HG03095 (cell line): ENCODE results near the gene RREB1.

Source experiments
- ATAC-seq: cut with Tn5 transposase; IDR thresholded peaks from one replicate; pipeline ENCODE4 v1.9.1; 2021; ENCODE audit warnings: moderate library complexity; ENCODE audit not compliant: unreplicated experiment

RREB1 gene

DNA sequence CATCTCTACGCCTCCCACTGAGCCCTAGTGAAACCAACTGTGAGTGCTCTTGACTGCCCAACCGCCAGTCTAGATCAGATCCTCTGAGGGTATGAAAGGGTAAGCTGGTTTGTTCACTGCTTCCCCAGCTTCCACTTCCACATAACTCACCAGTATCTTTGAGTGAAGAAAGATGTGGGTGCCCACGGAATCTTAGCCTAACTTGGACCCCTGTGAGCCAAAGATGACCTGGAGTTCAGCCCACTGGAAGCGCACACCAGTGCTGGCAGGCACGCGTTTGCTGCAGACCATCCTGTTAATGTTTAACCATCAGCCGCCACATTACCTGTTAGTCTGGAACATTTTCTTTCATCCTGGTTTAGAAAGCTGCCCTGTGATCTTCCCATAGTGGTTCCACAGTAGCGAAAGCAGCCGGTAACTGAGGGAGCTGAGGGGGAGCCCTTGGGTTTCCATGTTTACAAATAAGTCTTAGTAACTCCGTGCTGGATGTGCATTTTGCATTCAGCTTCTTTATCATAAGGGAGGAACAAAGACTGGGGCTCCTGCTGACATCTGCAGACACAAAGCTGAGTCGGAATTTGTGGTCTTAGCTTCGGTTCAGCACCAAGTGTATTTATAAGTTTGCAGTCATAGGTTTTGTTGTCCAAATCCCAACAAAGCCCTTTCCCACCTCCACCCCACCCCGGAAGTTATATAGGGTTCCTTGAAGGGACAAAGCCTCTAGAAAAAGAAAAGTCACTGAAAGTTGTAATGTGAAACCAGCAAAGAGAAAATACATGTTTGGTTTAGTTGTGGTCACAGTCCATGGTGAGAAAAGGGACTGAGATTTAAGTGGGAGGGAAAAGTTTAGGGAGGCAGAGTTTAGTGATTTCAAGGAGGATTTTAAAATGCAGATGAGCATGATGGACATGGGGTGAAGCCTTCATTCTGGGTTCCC is 134.2 kb downstream of the RREB1 start:
- no peak for ATAC-seq

DNA sequence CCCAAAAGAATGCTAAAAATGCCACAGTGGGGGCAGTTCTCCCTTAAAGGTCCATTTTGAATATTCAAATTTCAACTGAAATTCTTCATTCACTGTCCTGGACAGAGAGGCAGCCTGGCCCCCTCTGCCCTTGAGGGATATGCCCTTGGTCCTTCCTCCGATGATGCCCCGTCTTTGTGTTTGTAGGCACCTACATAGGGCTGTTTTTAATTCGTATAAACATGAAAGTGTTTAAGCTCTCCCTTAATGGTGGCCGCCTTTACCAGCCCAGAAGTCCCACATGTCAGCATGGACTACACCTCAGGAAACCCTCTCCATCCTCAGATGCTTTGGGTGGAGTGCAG is 135.0 kb downstream of the RREB1 start:
- no peak for ATAC-seq

DNA sequence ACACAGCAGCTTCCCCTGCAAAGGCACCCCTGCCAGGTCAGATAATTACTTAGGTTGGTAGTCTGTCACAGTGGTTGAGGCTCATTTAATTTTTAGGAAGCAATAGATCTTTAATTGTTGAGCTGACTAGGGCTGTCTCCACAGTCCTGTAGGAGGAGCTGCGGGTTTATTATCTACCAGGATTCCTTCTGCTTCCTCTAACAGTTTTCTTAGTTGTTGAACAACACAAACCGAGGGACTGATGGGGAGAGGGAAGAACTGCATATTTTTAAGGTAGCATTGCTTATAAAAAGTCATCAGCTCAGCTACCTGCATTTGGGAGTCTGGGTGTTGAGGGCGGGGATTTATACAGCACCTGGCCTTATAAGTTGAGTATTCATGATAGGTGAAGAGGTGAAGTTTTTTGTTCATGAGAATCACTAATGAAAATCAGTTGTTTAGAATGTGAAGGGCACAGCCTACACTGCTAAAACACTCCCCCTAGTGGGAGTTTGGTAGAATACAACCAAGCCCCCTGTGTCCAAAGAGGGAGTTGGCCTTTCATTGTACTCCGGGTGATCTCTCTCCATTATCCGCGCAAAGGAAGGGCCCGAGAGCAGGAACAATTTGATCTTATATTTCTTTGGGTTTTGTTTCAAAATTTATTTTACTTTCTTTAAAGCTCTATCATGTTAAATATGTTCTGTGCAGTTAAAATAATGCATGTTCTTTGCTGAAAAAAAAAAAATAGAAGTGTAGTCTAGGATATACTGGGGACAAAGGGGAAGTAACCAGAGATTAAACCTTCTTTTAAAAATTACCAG is 135.6 kb downstream of the RREB1 start:
- no peak for ATAC-seq

DNA sequence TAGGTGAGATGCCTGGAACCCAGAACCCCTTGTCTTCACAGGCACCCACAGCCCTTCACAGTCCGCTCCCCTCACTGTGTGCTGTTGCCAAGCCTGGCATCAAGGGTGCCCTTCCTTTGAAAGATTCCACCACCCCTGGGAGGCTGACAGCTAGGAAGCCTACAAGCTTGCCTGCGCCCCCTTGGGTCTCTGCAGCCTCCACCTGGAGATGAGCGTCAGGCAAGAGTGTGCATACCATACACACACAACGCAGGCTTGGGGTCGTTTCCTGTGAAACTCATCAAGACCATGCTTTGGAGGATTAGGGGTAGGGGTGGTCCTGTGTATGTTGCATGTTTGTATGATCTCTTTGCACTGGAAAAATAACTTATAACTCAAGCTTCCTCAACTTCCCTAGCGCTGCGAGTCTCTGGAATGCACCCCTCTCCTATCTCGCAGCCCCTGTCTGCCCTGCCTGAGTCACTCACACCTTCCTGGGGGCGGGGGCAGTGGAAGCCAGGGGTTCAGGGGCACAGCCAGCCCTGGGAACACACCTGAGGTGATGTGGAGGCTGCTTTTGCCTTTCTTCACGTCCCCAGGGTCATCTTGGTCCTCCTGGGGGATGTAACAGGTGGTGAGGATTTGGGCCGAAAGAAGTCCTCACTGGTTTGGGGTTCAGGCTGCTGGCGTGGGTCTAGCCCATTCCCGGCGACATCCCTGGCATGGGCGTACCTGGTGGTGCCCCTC is 138.1 kb downstream of the RREB1 start:
- ATAC-seq = no peak

DNA sequence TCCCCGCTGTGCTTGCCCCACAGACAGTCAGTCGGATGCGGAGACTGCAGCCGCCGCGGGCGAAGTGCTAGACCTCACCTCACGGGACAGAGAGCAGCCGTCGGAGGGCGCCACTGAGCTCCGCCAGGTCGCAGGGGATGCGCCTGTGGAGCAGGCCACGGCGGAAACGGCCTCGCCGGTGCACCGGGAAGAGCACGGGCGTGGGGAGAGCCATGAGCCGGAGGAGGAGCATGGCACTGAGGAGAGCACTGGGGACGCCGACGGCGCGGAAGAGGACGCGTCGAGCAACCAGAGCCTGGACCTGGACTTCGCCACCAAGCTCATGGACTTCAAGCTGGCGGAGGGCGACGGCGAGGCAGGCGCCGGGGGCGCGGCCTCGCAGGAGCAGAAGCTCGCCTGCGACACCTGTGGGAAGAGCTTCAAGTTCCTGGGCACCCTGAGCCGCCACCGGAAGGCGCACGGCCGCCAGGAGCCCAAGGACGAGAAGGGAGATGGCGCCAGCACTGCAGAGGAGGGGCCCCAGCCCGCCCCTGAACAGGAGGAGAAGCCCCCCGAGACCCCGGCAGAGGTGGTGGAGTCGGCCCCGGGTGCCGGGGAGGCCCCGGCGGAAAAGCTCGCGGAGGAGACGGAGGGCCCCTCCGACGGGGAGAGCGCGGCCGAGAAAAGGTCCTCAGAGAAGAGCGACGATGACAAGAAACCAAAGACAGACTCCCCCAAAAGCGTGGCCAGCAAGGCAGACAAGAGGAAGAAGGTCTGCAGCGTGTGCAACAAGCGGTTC is 138.8 kb downstream of the RREB1 start:
- no peak for ATAC-seq

DNA sequence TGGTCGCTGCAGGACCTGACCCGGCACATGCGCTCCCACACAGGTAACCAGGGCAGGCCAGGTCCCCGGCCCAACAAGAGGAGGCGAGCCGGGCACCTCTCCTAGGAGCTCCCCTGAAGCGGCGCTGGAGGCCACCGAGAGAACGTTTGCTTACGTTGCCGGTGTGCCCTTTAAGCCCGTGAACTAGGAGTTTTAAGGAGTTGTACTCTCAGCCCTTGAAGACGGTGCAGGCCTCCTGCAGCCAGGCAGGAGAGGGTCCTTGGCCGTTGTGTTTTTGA is 139.4 kb downstream of the RREB1 start:
- ATAC-seq = no peak

DNA sequence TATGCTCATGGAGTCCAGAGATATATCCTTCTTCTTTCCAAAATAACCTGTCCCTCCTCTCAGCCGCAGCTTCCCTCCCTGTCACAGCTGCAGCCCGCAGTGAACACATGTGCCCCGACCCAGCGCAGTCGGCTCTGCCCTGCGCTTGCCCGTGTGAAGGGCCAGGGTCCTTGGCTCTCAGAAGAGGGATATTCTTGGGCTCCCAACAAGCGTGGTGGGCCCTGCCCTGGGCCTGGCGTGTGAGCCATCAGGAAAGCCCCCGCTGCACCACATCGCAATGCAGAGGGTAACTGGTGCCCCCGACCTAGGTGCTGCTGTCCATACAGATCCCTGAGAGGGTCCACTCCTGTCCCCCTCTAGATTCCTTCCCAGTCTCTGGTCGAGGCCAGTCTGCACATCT is 140.1 kb downstream of the RREB1 start:
- no peak for ATAC-seq

DNA sequence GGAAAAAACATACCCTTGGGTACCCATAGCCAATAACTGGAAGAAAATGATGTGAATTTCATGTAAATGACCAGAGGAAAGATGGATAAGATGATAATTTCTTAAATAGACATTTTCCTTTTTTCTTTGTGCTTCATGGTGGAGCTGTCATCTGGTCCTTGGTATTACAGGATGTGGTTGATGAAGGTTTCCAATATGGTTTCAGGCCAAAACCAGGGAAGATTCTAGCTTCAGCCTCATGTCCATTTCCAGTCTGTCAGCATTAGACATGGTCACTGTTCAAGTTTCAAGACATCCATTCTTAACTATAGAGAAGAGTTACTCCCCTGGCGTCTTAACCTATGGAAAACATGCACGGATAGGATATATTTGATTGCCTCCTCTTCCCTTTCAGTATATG is 141.6 kb downstream of the RREB1 start:
- no peak for ATAC-seq

DNA sequence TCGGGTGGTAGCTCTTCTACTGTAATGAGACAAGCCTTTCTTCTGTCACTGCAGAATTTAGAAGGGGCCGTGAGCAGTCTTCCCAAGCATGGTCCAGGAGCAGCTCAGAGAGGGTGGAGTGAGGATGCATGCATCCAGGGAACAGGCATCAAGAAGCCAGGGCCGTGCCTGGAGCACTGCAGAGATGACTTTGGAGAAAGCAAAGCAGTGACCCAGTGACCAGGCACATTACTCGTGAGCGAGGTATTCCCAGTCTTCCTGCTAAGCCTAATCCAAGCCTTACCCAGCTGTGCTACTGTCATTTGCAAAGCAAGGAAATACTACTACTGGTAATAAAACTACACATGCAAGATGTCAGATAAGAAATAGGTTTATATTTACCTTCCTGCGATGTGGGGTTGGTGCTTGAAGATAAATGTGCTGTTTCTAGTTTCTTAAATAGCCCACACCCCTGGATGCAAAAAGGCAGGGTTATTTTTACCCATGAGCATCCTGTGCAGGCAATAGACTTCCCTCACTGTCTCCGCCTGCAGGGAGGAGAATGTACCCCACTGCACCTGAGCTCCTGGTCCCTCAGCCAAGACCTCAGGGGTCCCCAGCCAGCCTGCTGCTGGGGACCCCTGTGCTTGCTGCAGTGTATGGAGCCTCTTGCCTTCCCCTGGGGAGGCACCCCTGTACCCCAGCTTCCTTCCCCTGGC is 142.3 kb downstream of the RREB1 start:
- ATAC-seq = no peak

DNA sequence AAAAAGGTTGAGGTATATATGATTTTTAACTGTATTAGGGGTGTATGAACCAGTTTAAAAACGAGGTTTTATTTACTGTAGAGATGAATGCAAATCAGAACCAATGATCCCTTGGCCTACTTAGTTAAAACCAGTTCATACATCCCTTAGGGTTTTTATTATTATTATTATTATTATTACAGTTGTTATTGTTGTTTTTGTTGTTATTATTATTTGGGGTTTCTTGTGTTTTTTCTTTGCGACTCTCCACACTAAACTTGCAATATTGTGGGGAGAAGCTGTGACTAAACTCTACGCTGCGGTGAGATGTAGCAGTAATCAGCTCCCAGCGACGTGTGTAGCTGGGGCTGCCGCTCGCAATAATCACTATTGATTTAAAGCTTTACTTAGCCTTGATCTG is 143.1 kb downstream of the RREB1 start:
- no peak for ATAC-seq

DNA sequence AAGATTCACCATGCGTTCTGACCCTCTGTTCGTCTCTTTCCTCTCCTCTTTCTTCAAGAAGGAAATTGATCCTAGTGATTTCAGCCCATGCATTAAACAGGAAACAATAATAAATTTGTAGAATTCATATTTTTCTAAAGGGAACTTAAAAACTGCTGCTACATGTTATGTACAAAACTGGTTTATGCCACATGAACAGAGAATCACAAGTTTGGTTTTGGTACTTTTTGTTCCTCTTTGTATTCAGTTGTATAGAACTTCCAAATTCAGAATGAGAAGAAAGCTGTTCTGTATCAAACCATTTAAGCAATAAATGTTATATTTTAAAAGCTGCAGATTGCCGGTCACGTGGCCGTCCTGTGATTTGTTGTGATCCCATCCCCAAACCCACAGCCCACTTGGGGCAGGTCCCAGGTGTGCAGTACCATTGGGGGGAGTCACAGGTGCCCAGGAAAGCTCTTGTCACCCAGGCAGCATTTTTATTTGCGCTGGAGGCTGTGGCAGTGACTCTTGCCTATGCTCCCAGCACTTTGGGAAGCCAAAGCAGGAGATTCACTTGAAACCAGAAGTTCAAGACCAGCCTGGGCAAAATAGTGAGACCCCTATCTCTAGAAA is 144.0 kb downstream of the RREB1 start:
- no peak for ATAC-seq

DNA sequence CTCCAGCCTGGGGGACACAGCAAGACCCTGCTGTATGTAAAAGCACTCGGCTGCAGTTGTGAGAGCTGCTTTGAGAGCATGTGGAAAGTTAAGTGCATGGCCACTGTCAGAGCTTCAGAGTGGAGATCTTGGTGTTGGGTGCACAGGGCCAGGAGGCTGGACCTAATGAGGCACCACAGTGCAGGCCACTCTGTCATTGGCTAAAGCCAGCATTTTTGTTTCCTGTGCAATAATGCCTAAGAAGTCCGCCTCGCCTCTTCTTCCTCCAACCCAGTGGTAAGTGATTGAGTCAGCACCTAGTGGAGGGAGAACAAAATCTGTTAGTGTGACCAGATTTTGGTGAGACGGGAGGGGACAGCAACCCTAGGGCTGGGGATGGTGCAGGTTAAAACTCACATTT is 144.6 kb downstream of the RREB1 start:
- ATAC-seq = no peak

DNA sequence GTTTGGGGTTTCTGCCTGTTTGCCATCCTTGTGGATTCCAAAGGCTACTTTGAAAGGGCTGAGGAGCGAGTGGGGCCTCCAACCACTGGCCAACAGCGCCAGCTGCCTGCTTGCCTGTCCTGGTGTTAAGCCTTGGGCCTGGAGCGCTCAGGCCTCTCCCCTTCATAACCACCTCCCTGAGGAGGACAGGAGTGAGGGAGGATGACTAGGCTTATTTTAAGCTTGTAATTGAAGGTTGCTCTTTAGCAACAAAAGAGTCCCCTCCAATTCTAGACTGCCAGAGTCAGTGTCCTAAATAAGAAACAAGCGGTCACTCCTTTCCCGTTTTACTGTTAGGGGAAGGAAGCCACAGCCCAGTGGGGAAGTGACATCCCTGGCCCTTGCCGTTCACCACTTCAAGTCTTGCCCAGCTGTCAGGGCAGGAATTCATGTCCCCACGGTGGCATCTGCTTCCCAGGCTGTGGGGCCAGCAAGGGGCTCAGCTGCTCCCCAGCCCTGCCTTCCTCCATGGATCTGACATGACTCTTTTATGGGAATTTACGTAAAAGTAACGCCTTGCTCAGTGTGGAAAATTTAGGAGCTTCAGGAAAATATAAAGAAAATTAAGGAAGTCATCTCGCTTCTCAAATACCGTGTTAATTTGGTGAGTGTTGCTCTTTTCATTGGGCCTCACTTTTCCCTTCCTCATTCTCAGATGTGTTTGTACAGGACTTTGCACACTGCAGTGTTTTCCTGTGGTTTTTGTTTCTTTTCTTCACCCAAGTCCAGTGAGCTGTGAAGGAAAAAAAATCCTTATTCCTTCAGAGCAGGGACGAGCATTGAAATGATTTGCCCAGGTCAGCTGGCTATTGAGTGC is 147.4 kb downstream of the RREB1 start:
- ATAC-seq = no peak

DNA sequence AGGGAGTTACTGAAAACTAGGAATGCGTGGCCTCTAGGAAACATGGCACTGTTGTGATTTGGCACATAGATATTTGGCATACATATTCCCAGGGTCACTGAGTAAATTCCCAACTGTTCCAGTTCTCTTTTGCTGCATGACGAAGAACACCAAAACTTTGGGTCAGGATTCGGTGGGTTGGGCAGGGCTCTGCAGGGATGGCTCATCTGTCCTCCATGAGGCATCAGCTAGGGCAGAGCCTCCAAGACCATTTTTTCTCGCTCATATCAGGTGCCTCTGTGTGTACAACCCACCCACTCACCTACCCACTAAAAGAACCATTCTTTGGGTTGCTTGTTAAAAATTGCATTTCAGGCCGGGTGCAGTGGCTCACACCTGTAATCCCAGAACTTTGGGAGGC is 148.2 kb downstream of the RREB1 start:
- ATAC-seq = no peak

DNA sequence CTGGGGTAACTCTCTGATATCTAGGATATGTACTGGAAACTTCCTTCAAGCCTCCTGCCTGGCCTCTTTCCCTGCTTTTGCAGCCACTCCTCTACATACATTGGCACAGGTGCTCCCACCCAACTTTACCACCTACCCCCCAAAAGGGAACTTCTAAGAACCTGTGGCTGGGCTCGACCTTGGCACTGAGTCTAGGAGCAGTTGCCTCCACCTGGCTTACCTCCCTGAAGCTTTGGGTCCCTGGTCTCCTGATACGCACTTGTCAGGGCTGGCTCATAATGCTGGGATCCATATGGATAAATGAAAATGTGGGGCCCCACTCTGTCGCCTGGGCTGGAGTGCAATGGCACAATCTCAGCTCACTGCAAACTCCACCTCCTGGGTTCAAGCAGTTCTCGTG is 149.0 kb downstream of the RREB1 start:
- no peak for ATAC-seq

DNA sequence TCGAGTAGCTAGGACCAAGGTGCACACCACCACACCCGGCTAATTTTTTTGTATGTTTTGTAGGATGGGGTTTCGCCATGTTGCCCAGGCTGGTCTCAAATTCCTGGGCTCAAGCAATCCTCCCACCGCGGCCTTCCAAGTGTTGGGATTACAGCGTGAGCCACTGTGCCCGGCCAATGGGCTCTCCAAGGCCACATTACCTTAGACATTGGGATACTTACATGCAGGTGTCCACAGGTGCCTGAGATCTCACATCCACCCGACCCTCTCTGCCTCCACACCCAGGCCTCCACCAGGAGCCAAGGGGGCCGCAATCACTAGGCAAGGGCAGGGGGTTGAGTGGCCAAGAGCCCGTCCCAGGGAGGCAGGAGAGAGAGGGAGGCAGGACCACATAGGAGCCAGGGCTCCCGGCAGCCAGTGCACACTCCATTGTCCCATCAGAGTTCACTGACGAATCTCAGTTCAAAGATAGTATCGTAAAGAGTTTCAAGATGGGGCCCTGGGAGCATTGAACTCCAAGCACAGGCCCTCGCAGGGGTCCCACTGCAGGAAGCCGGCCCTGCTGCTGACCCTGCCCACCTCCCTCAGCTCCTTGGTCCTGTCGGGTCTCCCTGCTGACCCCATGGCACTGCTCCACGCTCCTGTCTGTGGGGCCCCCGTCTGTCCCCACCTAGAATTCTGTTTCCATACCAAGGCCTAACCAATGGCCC is 149.9 kb downstream of the RREB1 start:
- no peak for ATAC-seq

DNA sequence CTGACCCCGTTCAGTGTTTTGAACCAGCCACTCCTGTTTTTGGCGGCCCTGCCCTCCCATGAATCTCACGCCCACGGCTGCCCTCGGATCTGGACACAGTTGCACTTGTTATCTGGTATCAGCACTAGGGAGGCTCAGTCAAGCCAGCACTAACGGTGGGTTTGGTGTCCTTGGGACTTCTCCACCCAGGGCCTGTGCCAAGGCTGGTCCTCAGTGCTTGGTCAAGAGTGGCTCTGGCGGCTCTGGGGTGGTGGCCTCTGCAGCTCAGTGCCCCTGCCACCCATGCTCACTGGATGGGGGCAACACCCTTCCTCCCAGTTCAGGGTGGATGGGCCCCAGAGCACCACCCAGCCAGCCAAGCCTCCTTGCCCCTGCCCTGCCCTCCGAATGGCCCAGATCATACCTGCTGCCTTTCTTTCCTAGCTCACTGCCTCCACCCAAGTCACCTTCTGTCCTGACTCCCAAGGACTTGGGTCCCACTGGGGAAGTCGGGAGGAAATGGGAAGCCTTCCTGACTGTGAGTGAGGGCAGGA is 150.5 kb downstream of the RREB1 start:
- ATAC-seq = no peak
